ACC112 (cell line): ENCODE results near the gene ANKHD1.
"Not testable (repeated sequence)": the region's sequence is repeated elsewhere in the genome, so short reads cannot be mapped to it uniquely, and the experiment has no call there.

Experiments
- H2AFZ ChIP-seq: fragments of 200-600 bp; sonication (generic); one replicate; pipeline ENCODE4 v1.6.0; 2017; ENCODE audit warnings: antibody characterized with exemption, low read length; ENCODE audit not compliant: unreplicated experiment
- H3K27ac ChIP-seq: fragments of 200-600 bp; sonication (generic); 2 replicates; pipeline ENCODE4 v1.5.1; 2014; ENCODE audit warnings: low read depth, mild to moderate bottlenecking, antibody characterized with exemption, low read length, moderate library complexity
- H3K27me3 ChIP-seq: fragments of 200-600 bp; sonication (generic); 2 replicates; pipeline ENCODE4 v1.6.1; 2014; ENCODE audit warnings: mild to moderate bottlenecking, antibody characterized with exemption, low read length, moderate library complexity, mixed read lengths; ENCODE audit not compliant: insufficient read depth
- H3K36me3 ChIP-seq: fragments of 200-600 bp; sonication (generic); 2 replicates; pipeline ENCODE4 v1.6.1; 2016; ENCODE audit warnings: mild to moderate bottlenecking, antibody characterized with exemption, low read length, moderate library complexity, mixed read lengths; ENCODE audit not compliant: insufficient read depth
- H3K4me1 ChIP-seq: fragments of 200-600 bp; sonication (generic); one replicate; pipeline ENCODE4 v1.6.1; 2016; ENCODE audit warnings: low read length, mixed read lengths; ENCODE audit not compliant: insufficient read depth, unreplicated experiment, control insufficient read depth
- H3K4me3 ChIP-seq: fragments of 200-600 bp; sonication (generic); 2 replicates; pipeline ENCODE4 v1.5.1; 2014; ENCODE audit warnings: mild to moderate bottlenecking, low read depth, low read length
- H3K79me2 ChIP-seq: fragments of 200-600 bp; sonication (generic); one replicate; pipeline ENCODE4 v1.6.0; 2016; ENCODE audit warnings: low read length; ENCODE audit not compliant: control insufficient read depth, unreplicated experiment, insufficient read depth

ANKHD1 gene

DNA sequence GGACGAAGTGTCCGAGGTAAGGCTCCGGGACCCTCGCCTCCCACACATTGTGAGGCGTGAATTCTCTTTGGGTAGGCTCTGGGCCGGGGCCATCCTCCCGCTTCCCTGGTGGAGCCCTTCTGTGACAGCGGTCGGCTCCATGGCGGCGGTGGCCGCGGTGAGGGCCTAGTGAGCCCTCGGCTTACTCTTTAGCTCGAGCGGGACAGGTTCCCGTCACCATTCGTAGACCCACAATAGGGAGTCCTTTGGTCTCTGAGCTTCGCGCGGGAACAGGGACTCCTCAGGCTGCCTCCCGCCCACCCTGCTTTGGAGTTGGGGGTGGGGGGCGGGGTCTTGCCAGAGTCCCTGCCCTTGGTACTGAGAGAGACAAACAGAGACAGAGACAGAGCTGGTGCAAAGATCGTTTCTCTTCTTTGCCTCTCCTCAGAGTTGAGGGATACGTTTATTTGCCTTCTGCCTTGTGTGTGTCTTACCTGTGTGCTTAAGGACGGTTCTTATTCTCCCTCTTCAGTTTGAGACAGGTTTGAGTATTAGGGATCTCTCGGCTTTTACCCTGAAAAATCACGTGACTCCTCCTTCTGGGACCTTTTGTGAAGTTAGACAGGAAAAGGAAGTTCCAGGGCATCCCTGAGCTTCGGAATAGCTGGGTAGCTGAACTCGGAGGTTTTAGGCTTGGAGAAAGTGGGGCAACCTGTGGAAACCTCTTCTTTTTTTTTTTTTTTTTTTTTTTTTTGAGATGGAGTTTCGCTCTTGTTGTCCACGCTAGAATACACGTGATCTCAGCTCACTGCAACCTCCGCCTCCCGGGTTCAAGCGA lies 833 bp downstream of the ANKHD1 start:
- Histone ChIP-seq H3K79me2 (peaks cover 55% of the 10 kb centered on the region), H3K27ac (peak overlapping the region; percentile 75), H3K4me3 (peak overlapping the region; percentile 99), H3K4me1 (peaks cover 18% of the 10 kb centered on the region), H3K36me3 (no peaks in the 10 kb centered on the region), H2AFZ (peak overlapping the region; percentile 61), H3K27me3 (no peaks in the 10 kb centered on the region)

DNA sequence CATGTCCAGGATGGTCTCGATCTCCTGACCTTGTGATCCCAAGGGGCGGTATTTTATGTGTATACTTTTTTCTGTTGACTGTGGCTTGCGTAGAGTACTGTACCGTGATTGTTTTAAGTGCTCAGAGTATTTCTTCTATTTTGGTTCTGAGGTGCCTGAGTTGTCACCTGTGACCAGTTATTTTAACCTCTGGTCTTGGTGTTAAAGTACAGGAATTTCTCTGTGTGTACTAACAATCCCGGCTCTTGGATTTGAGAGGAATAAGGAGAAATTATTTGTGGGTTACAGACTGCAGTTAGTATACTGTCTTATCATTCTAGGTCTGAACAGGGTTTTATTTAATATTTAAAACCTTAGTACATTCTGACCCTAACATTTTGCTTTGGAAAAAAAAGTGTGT lies 2.0 kb downstream of the ANKHD1 start:
- H3K27me3 ChIP-seq, result no peaks in the 10 kb centered on the region

DNA sequence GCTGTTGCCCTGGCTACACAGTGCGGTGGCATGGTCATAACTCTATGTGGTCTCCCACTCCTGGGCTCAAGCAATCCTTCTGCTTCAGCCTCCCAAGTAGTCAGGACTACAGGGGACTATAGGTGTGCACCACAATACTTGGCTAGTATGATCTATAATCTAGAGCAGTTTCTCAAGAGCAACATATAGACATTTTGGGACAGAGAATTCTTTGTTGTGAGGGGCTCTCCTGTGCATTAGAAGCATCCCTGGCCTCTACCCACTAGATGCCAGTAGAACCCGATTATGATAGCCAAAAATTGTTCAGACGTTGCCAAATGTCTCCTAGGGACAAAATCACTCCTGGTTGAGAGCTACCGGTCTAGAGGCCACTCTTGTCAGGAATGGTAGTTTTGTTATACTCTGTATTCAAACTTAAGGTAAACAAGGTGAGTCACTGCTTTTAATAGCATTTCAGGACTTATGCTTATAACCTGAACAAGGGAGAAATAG lies 7.2 kb downstream of the ANKHD1 start:
- Histone ChIP-seq H3K4me3 (no peak overlapping the region), H3K27me3 (no peaks in the 10 kb centered on the region), H3K79me2 (peaks cover 72% of the 10 kb centered on the region), H2AFZ (no peak overlapping the region), H3K4me1 (peaks cover 15% of the 10 kb centered on the region), H3K36me3 (no peaks in the 10 kb centered on the region), H3K27ac (no peak overlapping the region)

More for the DNA sequence above, 2.0 kb downstream of the ANKHD1 start:
- Histone ChIP-seq H3K4me1 (peaks cover 18% of the 10 kb centered on the region), H3K4me3 (peak overlapping the region; percentile 99), H2AFZ (no peak overlapping the region), H3K27ac (no peak overlapping the region), H3K36me3 (no peaks in the 10 kb centered on the region), H3K79me2 (peaks cover 64% of the 10 kb centered on the region)

DNA sequence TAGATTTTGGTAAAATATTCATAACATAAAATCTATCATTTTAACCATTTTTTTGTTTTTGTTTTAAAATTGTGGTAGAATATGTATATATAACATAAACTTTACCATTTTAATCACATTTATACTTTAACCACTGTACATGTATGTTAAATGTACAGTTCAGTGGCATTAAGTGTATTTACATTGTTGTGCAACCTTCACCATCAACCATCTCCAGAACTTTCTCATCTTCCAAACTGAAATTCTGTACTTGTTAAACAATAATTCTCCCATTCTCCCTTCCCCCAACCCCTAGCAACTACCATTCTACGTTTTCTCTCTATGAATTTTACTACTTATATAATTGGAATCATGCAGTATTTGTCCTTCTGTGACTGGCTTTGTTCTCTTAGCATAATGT lies 11.6 kb downstream of the ANKHD1 start:
- Histone ChIP-seq H3K27me3 (no peaks in the 10 kb centered on the region), H3K79me2 (peaks cover 62% of the 10 kb centered on the region), H3K4me3 (no peak overlapping the region), H2AFZ (no peak overlapping the region), H3K27ac (no peak overlapping the region), H3K36me3 (no peaks in the 10 kb centered on the region), H3K4me1 (peaks cover 5% of the 10 kb centered on the region)

DNA sequence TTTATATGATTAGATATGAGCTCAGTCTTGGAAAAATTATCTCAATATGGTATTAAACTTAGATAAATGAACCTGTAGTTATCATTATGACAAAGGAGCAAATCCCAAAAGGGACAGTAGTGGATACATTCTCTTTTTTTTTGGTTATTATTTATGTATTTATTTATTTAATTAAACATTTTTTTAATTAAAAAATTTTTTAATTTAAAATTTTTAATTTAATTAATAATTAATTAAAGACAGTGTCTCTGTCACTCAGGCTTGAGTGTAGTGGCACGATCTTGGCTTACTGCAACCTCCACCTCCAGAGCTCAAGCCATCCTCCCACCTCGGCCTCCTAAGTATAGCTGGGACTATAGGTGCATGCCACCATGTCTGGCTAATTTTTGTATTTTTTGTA lies 15.6 kb downstream of the ANKHD1 start:
- Histone ChIP-seq H2AFZ (no peak overlapping the region), H3K27me3 (no peaks in the 10 kb centered on the region), H3K36me3 (no peaks in the 10 kb centered on the region), H3K4me1 (peaks cover 6% of the 10 kb centered on the region), H3K27ac (no peak overlapping the region), H3K79me2 (peaks cover 68% of the 10 kb centered on the region), H3K4me3 (no peak overlapping the region)

DNA sequence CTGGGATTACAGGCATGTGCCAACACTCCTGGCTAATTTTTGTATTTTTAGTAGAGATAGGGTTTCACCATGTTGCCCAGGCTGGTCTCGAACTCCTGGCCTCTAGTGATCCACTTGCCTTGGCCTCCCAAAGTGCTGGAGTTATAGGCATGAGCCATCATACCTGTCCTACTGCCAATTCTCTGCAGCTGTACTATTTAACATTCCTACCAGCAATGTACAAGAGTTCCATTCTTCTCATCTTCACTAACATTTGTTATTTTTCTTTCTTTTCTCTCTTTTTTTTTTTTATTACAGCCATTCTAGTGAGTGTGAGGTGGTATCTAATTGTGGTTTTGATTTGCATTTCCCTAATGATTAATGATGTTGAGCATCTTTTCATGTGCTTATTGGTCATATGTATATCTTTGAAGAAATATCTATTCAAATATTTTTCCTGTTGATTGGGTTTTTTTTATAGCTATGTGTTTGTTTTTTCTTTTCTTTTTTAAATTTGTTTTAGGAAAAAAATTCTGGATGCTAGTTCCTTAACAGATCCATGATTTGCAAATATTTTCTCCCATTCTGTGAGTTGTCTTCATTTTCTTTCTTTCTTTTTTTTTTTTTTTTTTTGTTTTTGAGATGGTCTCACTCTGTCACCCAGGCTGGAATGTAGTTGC lies 17.4 kb downstream of the ANKHD1 start:
- H3K27ac ChIP-seq, result no peak overlapping the region
- H3K79me2 ChIP-seq, result peaks cover 72% of the 10 kb centered on the region
- no peak overlapping the region for H3K4me3 ChIP-seq
- H3K36me3 ChIP-seq, result no peaks in the 10 kb centered on the region
- H3K27me3 ChIP-seq, result no peaks in the 10 kb centered on the region
- H3K4me1 ChIP-seq, result peaks cover 6% of the 10 kb centered on the region
- no peak overlapping the region for H2AFZ ChIP-seq

DNA sequence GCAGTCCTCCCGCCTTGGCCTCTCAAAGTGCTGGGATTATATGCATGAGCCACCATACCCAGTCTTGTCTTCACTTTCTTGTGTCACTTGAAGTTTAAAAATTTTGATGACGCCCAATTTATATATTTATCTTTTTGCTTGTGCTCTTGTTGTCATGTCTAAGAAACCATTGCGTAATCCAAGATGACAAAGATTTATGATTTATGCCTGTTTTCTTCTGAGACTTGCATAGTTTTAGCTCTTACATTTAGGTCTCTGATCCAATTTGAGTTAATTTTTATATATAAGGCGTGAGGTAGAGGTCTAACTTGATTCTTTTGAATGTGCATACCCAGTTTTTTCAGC lies 18.6 kb downstream of the ANKHD1 start:
- Histone ChIP-seq H3K27me3 (no peaks in the 10 kb centered on the region), H2AFZ (no peak overlapping the region), H3K36me3 (no peaks in the 10 kb centered on the region), H3K27ac (no peak overlapping the region), H3K79me2 (peaks cover 73% of the 10 kb centered on the region), H3K4me1 (peaks cover 6% of the 10 kb centered on the region), H3K4me3 (no peak overlapping the region)

DNA sequence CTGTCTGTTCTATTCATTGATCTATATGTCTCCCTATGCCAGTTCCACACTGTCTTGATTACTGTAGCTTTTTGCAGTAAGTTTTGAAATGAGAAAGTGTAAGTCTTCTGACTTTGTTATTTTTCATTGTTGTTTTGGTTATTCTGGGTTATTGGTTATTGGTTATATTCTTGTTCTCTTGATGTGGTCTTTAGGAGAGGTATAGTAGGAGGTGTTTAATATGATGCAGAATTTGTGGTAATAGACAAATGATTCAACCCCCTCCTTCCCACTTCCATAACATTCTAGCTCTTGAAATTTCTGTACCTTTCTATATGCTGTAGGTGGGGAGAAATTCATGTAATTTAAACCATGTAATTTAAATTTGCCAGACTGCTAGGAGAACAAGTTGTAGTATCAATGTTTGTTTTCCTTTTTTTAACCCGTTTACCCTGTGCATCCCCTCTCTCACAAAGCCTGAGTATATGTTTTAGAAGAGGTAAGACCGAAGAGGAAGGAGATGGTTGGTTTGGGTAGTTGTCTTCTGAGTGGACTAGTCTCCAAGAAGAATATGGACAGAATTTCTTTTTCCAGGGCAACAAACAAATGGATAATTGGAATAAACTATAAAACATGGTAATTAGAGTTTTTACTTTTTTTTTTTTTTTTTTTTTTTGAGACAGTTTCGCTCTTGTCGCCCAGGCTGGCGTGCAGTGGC lies 19.2 kb downstream of the ANKHD1 start:
- no peak overlapping the region for H3K4me3 ChIP-seq
- peaks cover 6% of the 10 kb centered on the region for H3K4me1 ChIP-seq
- no peak overlapping the region for H3K27ac ChIP-seq
- peaks cover 76% of the 10 kb centered on the region for H3K79me2 ChIP-seq
- no peak overlapping the region for H2AFZ ChIP-seq
- H3K36me3 ChIP-seq, result no peaks in the 10 kb centered on the region
- no peaks in the 10 kb centered on the region for H3K27me3 ChIP-seq

DNA sequence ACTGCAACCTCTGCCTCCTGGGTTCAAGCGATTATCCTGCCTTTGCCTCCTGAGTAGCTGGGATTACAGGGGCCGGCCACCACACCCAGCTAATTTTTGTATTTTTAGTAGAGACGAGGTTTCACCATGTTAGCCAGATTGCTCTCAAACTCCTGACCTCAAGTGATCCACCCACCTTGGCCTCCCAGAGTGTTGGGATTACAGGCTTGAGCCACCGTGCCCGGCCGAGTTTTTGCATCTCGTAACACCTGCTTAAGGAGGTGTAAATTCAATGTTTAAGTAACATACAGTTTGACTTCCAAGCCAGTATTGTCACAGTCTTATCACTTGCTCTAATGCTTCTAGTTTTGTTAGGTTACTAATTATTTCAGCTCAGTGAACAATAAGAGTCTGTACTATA lies 19.7 kb downstream of the ANKHD1 start:
- not testable (repeated sequence) for H3K4me3 ChIP-seq, H3K27ac ChIP-seq, H3K27me3 ChIP-seq, H3K4me1 ChIP-seq, H2AFZ ChIP-seq, H3K36me3 ChIP-seq
- H3K79me2 ChIP-seq, result peaks cover 76% of the 10 kb centered on the region

DNA sequence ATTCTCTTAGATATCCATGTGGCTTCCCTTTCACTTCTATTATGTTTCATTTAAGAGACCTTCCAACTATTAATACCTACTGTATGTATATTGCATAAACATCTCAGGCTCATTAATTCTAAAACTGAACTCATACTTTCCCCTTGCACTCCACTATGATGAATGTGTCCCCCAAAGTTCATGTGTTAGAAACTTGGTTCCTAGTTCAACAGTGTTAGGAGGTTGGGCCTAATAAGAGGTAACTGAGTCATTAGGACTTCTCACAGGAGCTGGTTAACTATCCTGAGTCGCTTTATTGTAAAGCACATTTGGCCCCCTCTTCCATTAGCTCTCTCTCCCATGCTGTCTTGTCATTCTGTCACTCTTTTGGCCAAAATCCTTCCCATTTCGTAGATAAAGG lies 22.0 kb downstream of the ANKHD1 start:
- Histone ChIP-seq H3K27ac (no peak overlapping the region), H3K79me2 (peaks cover 64% of the 10 kb centered on the region), H2AFZ (no peak overlapping the region), H3K4me3 (no peak overlapping the region), H3K27me3 (no peaks in the 10 kb centered on the region), H3K4me1 (peaks cover 6% of the 10 kb centered on the region), H3K36me3 (no peaks in the 10 kb centered on the region)
